T-helper 22 cell (primary cell): ENCODE results near the gene TMEM234.

ENCODE experiments used
- DNase-seq: peaks from one replicate; pipeline ENCODE4 v3.0.0-alpha.2; 2020; ENCODE audit warnings: low read depth

Gene TMEM234

DNA sequence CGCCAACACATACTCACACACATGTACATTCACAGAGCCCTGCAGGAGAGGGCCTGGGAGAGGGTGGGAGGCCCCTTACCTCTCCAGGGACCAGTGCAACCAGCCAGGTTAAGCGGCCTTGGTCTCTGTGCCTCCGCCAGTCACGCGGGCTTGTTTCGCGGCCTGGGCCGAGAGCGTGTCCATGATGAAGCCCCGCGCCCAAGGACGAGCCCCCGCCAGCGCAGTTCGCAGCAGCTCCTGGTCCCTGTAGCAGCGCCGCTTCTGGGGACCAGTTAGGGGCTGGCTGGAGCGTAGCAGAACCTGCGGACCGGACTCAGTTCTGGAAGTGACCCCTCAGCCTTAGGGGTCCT, 17.6 kb upstream of the TMEM234 start:
- DNase-seq, result no peak

DNA sequence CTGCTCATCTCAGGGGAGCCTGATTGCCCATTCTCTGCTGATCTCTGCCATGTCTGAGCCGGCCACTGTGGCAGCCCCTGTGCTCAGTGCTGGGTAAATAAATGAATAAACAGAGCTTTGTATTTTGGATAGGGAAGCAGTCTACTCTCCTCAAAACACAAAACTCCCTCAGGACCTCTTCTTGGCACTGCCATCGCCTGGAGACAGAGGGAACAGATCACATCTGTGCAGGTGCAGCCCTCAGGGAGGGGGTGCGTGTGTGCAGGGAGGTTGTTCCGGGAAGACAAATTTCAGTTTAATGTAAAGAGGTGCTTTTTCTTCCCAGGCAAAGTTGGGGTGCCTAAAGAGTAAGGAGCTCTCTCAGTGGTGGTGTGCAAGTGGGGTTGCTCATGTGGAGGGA, 17.2 kb upstream of the TMEM234 start:
- no peak for DNase-seq

DNA sequence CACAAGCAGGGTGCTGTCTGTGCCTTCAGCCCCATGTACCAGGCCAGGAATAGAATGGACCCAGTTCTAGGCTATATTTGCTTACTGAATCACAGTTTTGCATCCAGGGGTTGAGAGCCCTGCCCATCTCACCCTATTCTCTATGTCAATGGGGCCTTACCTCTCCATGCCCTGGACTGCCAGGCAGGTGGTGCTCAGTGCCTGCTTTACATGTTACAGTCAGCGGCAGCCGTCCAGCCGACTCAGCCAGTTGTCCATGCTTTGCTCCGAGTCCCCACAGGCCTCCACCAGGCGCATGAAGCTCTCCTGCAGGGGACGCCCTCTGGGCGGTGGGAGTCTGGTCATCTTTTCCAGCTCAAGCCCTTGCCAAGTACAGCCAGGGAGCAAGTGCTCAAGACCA, 12.6 kb upstream of the TMEM234 start:
- DNase-seq, result no peak

DNA sequence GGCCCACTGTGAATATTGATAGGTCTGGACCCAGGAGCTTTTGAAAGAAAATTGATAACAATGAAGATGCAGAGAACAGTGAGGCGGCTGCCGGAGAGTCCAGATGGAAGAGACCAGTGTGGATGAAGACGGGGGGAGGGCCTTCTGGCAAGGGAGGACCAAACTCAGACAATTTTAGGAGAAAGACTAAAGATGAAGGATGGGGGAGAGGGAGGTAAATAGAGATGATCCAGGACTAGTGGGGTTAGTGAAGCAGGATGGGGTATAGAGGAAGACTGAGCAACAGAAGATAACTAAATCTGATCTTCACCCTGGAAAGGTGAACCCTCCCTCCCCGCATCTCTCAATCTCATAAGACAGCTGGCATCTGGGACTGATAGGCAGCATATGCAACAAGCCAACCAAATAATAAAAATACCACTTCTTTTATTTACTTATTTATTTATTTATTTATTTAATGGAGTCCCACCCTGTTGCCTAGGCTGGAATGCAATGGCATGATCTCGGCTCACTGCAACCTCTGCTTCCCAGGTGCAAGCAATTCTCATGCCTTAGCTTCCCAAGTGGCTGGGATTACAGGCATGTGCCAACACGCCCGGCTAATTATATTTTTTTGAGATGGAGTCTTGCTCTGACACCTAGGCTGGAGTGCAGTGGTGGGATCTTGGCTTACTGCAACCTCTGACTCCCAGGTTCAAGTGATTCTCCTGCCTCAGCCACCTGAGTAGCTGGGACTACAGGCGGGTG, 10.6 kb upstream of the TMEM234 start:
- no peak for DNase-seq

DNA sequence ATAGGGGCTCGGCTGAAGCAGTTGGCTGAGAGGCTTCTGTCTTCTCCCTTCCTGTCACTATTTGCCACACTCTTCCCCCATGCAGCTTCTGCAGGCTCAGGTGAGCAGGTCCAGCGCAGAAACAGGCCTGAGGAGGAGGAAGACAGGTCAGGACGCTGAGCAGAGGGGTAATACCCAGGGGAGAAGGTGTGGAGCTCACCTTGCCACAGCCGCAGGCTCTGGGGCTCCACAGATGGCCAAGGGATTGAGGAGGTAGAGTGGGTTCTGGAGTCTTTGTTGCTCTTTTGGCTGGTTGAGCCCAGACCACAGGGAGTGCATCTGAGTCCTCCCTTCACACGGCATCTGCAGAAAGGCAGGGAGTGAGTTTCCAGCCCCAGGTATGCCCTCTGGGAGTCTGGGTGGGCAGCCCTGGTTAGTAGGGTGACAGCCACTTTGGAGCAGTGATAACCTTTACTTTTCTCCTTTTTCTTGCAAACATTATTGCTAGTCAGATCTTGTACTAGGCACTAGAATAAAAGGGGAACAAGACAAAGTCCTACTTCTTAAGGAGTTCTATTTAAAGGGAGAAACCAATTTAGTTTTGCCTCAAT, 9.8 kb upstream of the TMEM234 start:
- no peak for DNase-seq

DNA sequence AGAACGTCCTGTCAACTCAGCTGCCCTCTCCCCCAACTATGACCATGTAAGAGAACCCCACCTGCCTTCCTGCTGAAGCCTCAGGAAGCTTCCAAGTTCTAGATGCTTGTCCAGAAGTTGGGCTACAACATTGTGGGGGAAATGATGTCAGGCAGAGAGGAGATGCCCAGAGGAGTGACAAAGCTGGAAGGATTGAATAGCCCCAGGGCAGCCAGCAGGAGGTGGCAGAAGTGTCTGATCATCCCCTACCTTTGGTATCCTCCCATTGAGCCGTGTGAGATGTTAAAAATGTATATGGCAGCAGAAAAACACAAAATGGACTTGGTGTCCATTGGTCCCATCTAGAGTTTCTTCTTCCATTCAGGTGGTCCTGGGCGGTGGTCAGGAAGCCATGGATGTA, 6.6 kb upstream of the TMEM234 start:
- no peak for DNase-seq

DNA sequence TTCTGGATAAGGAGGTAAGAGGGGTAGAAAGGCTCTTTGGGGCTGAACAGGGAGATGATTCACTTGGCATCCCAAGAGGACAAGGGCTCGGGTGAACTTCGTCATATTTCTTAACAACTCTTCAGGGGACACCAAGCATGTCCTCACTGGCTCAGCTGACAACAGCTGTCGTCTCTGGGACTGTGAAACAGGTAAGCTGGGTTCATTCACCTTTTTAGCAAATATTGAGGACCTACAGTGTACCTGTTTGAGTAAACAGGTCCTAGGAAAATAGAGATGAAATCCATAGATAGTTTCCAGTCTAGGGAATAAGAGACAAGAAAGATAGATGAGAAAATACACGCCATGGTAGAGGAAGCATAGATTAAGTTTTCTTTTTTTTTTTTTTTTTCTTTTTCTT, 2.1 kb upstream of the TMEM234 start:
- no peak for DNase-seq

DNA sequence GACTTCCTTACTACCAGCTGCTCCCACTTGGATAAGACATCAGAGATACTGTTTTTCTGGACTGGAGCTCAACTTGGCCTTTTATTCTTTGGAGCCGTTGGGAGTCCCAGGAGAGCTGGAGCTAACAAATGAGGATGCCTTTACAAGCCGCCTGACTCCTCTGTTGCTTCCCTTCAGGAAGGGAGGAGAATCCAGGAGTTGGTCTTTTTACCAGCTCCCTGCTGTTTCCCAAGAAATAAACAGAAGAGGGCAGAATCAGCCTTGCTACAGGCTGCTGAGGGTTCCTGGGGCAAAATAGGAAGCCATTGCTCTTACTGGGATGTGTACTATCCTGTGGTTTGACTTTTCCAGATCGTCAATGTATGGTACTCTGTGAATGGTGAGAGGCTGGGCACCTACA, 1.5 kb upstream of the TMEM234 start:
- no peak for DNase-seq

DNA sequence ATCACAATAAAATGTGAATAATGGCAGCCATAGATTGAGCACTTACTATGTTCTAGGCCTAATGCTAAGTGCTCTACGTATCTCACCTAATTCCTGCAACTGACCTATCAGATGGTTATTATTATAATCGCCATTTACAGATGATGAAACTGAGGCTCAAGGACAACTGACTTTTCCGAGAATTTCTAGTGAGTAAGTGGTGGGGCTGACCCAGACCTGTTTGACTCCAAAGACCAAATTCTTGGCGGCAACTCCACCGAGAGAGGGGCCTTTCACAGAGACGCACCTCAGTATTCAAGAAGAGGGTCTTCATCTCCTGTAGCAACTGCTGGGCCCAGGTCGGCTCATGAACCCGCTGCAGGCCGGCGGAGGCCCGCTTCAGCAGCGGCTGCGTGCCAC, 573 bp downstream of the TMEM234 start:
- DNase-seq, result no peak

DNA sequence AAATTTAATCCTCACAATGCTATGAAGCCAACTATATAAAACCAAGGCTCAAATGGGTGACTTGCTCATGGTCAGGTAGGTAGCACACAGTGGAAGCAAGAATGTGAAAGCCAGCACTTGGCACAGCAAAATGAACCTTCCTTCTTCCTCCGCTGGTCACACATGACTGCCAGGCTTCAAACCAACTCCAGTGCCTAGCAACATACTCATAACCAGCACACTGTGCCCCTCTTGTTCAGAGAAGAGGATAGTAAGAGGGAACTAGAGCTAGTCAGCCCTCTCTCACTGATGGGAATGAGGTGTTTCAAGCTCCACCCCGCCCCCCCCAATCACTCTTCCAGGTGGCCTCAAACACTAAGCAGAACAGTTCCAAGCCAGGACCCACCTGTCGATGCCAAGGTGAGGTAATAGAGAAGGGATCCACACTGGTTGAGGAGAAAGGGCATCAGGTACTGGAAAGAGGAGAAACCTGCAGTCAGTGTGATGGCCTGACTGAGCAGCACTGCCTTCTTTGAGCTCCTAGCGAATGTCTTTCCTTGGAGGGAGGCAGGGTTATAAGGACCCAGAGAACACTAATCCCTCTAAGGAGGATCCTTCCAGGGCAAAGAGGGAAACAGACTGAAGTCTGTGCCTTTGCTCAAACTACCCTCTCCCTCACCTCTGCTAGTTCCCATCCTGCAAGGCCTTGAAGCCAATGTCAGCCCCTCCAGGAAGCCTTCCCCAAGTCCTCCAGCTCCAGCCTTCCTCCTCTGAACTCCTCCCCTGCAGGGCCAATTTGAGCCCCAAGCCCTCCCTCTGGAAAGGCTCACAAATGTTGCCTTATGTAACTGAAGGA, 1.2 kb downstream of the TMEM234 start:
- DNase-seq, result no peak

DNA sequence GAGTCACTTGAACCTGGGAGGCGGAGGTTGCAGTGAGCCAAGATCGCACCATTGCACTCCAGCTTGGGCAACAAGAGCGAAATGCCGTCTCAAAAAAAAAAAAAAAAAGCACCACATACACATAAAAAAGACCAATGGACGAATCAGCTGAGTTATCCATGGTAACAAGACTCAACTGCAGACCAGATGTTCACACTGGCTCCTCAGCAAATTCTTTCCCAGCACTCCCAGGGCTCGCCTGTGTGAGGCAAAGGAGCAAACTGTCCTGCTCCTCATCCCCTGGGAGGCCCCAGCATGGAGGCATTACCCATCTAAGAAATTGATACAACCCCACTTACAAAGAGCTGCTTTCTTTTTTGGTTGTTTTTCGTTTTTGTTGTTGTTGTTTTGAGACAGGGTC, 3.1 kb downstream of the TMEM234 start:
- no peak for DNase-seq

DNA sequence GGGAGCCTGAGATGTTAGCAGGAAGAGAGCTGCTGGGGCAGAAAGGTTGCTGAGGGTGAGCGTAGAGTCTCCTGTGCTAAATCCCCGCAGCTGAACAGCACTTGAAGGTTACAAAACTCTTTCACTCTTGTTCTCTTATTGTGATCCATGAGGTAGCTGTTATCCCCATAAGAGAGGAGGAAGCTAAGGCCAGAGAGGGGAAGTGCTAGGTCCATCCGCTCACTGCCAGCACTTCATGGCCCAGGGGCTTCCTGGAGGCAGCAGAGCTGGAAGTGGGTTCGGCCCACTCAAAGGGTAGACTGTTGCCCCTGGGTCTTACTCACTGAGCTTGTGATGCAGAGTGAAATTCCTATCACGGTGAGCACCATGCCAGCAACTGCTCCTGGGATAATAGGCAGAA, 5.6 kb downstream of the TMEM234 start:
- DNase-seq, result no peak

DNA sequence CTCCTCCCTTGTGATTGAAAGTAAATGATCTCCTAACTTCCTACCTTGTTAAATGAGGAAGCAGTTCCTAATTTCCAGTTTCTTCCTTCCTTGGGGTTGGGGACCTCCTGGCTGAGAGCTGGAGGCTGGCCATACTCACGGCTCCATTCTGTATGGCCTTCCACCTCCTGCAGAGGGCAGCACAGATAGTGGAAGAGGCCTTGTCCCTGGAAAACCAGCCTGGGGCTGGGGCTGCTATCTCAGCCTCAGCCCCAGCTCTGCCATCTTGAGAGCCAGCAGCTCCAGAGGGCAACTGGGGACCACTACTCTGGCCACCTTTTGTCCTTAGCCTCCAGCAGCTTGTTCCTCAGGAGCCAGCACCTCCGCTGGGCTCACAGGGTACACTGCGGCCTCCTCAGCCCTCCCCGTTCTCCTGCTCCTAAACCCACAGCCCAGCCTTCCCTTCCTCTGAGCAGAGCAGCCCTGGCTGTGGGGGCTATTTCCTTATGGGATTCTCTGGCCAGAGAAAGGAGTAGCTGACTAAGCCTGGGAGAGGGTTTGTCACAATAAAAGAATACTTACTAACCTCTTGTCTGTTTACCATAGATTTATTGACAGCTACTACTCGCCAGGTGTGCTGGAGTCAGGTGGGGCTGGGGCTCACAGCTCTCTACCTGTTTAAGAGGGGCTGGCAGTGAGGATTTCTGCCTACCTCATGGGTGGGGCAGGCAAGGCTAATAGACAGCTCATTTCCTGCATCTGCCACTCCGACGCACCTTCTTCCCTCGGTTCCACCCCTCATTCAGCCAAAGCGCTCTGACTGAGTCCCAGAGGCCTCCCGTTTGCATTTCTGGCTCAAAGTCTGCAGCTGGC, 6.3 kb downstream of the TMEM234 start:
- no peak for DNase-seq

DNA sequence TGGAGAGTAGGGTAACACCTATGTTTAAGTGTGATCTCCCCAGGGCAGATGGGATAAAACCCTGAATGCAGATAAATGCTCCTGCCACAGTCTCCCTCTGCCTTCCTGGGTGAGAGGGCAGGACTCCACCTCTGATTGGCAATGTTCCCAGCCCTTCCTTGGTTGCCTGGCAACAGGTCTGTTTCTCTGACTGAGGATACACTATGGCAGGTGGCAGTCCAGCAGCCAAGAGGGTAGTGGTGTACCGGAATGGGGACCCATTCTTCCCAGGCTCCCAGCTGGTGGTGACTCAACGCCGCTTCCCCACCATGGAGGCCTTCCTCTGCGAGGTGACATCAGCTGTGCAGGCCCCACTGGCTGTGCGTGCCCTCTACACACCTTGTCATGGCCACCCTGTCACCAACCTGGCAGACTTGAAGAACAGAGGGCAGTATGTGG, 13.2 kb downstream of the TMEM234 start, which contains the start of gene DCDC2B:
Gene DCDC2B (plus strand): TSS at position 199 of the 438 bp plus-strand sequence. CDS start 5 bp downstream, at position 204.
- no peak for DNase-seq

DNA sequence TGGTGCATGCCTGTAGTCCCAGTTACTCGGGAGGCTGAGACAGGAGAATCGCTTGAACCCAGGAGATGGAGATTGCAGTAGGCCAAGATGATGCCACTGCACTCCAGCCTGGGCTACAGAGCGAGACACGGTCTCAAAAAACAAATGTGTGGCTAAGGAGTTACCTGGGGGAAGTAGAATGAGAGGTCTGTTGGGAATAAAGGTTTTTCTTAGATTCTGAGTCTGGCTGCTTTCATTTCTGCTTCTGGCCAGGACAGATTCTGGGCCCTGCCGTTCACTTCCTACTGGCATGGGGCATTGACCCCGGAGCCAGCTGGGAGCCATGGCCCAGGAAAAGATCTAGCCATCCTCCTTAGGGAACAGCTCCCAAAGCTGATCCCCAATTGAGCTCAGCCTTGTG, 13.7 kb downstream of the TMEM234 start:
- DNase-seq, result no peak

DNA sequence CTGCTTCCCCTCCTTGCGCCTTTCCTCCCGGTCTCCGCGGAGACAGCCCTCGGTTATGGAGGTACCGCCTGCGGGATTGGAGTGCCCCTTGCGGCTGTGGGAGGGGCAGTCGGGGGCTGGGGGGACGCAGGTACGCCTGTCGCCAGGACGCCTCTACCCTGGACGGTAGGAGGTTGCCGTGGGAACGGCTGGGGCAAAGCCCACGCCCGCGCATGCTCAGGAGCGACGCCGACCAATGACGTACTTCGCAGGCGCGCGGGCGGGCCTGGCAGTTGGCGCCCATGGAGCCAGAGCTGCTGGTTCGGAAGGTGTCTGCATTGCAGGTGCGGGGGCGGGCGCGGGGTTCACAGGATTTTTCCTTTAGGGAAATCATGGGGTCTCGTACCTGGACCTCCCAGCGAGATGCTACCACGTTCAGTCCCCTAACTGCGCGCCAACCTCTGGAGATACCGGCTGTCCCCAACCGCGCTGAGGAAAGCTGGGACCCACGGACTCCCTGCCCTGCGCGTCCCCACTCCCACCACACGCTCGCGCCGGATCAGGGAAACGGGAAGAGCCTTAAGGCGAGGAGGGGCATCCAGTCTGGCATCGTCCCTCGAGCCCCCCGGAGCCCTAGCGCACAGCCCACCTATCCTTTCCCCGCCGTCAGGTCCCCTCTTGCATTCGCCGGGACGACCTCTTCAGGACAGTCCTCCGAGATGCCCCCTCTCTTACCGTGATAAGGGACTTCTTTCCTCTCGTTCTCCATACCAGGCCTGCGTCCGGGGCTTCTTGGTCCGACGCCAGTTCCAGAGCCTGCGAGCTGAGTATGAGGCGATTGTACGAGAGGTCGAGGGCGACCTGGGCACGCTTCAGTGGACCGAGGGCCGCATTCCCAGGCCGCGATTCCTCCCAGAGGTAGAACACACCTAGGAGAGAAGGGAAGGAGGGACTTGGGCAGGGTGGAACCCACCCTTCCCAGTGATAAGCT, 16.5 kb downstream of the TMEM234 start, which contains the start of gene IQCC:
Gene IQCC (plus strand): TSS at position 271 of the 970 bp plus-strand sequence. CDS start 11 bp downstream, at position 282.
- peak; percentile 78 for DNase-seq

DNA sequence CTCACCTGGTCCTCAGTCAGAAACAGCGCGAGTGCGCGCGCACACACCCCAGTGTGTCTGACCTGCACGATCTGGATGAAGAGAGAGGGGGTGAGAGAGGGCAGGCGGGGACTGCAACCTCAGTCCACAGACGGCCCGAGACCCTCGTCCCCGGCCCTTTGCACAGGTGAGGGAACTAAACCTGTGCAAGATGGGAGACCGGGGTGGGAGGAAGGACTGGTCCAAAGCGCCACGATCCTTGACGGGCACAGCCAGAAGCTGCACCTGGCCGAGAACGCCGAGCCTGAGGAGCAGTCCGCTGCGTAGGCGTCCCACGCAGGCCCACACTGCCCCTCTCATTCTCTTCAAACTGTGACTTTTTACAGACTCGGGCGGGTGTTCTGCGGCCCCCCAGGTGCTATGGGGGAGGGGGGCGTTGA, 17.2 kb downstream of the TMEM234 start:
- DNase-seq, result no peak

DNA sequence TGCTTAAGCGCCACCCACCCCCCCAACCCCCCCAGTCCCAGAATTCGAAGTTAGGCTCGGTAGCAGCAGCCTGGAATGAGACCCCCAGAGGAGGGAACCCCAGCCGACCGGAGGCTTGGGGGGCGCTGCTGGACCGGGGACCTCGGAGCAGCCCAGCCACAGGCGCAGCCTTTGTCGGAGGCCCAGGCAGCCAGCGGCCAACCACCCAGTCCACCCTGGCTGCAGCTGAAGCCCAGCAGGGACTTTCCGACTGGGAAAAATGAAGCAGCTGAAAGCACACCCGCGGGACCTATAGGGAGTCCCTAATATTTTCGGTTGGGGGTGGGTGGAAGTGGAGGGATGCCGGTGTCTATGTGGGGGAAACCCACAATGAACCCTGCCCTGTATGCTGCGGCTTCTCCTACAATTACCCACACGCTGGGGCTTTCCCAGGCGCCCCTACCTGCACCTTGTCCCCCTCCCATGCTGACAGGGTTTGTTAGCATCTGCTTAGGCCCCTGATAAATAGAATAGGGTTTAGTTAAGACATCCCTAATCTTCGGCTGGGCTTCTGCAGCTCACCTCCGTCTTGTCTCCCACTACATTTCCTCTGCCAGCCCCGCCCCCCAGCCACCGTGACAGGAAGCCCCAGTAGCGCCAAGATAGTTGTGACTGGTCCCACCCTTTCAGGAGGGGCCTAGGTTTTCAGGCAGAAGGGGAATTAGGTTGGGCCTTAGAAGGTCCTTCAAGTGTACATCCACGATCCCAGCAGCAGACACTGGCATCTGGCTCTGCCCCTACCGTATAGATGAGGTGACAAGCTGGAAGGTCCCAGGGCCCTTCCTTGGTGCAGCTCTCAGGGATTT, 20.9 kb downstream of the TMEM234 start:
- DNase-seq, result peak; percentile 83

DNA sequence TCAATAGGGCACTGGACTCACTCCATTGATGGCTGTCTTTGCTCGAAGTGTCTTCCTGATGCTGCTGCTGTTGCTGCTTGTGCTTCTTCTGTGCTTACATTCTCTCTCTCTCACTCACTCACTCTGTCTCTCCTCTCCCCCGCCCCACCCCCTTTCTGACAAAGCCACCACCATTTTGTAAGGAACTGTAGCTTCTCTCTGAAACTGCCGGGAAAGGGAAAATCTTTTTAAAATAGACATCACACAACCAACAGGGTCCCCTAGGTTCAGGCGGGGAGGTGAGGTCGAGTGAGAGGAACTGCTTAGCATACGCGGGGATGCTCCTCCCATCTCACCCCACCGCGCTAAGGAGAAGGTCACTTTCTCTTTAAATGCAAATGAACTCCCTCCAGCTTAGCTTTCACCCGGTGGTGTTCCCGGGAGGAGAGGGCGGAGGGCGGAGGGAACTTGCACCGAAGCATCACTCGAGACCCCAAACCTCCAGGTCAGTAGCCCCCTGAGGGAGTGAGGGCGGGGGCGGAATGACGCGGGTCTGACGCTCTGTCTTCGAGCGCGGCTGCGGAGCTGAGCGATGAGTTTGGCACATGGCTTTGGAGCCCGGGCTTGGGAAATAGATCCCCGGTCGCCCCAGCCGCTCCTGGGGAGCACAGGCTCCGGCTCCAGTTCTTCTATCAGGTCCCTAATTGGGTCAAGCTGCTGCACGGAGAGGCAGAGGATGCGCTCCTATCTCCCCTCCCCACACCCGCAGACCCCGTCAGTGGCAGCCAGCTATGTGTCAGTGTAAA, 21.7 kb downstream of the TMEM234 start, which contains the start of gene CCDC28B:
Gene CCDC28B (plus strand): TSS at position 370 of the 785 bp plus-strand sequence. CDS start 1,341 bp downstream, outside the sequence.
- peak; percentile 46 for DNase-seq
